ENCODE data around the gene TCP1. TPM values are rescaled to one million over a fixed set of nuclear protein-coding genes. Genes with fewer than 3 reads are reported as not detected.

The TCP1 gene
- total and polyA plus RNA-seq, 2 of the 8 experiments (the other 6 are each of a cell fraction or from before 2014, with no cell fraction given), result 117 to 348 TPM

- TF ChIP-seq, protein P1, sequence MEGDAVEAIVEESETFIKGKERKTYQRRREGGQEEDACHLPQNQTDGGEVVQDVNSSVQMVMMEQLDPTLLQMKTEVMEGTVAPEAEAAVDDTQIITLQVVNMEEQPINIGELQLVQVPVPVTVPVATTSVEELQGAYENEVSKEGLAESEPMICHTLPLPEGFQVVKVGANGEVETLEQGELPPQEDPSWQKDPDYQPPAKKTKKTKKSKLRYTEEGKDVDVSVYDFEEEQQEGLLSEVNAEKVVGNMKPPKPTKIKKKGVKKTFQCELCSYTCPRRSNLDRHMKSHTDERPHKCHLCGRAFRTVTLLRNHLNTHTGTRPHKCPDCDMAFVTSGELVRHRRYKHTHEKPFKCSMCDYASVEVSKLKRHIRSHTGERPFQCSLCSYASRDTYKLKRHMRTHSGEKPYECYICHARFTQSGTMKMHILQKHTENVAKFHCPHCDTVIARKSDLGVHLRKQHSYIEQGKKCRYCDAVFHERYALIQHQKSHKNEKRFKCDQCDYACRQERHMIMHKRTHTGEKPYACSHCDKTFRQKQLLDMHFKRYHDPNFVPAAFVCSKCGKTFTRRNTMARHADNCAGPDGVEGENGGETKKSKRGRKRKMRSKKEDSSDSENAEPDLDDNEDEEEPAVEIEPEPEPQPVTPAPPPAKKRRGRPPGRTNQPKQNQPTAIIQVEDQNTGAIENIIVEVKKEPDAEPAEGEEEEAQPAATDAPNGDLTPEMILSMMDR (IDR thresholded peaks at IDR 0.05; ENCODE audit: control extremely low read depth in 1 of 3, insufficient read depth in 1 of 3, low read depth in 1 of 3, low read length in 3 of 3), result no peak
- TF ChIP-seq JUN (IDR thresholded peaks at IDR 0.05; ENCODE audit: low read depth, low read length) (no peak), TCF12 (IDR thresholded peaks at IDR 0.05; ENCODE audit: low read depth, low read length) (no peak), POLR2A (IDR thresholded peaks at IDR 0.05; ENCODE audit: control extremely low read depth in 1 of 2, low read depth in 2 of 2, low read length in 2 of 2) (no peak), SUZ12 (IDR thresholded peaks at IDR 0.05; ENCODE audit: low read length) (no peak), PHF8 (conservative IDR thresholded peaks at IDR 0.05; ENCODE audit: low read depth, low read length) (no peak)
Measured at GRCh38 chr6:159813781-159814180, 24.4 kb upstream of the TCP1 start (continued).
